K562 (cell line): ENCODE results near the gene KRT76. TPM values are rescaled to one million over a fixed set of nuclear protein-coding genes. Genes with fewer than 3 reads are reported as not detected.

ENCODE experiments used
- ATAC-seq: fragments of 200-7000 bp; cut with Tn5 transposase; 3 replicates; pipeline ENCODE4 v1.9.1; 2020; ENCODE audit warnings: moderate library complexity
- BruUV-seq: library from RNA; stranded (reverse); fragments of 400-500 nt; replicated peaks from 2 replicates; lab custom pipeline; 2021; lab: Mats Ljungman, UMichigan
- CTCF ChIA-PET: fragments of 300-600 bp; formaldehyde crosslinking; extraction: SDS; loops from one replicate; lab custom pipeline; 2021; ENCODE audit warnings: low intra/inter-chr PET ratio; lab: Yijun Ruan, JAX
- POLR2A ChIA-PET: fragments of 300-600, 350-650 bp; sonication (Branson Sonifier 250); formaldehyde crosslinking; extraction: SDS; loops from one replicate; lab custom pipeline; 2021; ENCODE audit warnings: antibody characterized with exemption, inconsistent platforms; lab: Yijun Ruan, JAX
- DNase-seq, 4 experiments: peaks; one replicate each; pipeline versions ENCODE4 v3.0.0 to v3.0.0-alpha.2; 2011 to 2018; ENCODE audit warnings: low spot score in 3 of 4, mixed read lengths in 3 of 4; ENCODE audit errors: extremely low read depth in 1 of 4
- FAIRE-seq: peaks from 2 replicates; lab custom pipeline; 2011; peaks lifted over from hg19 to GRCh38; lab: Jason Lieb, UNC
- H2AFZ ChIP-seq: 2 replicates; pipeline ENCODE4 v1.6.0; 2011; ENCODE audit warnings: low read depth, low read length, control low read depth, inconsistent platforms
- H3K27ac ChIP-seq: fragments of 200-600 bp; 3 replicates; pipeline ENCODE4 v1.8.0; 2011; ENCODE audit warnings: low read depth, mild to moderate bottlenecking, control low read depth, inconsistent platforms, low read length, moderate library complexity, mixed read lengths; ENCODE audit errors: extremely low read depth
- H3K27me3 ChIP-seq, 2 experiments: fragments of 300-600 bp in 1 of 2; 2 replicates in 1 of 2; 3 replicates in 1 of 2; pipeline versions ENCODE4 v1.6.0 to v1.8.0; 2011; ENCODE audit warnings: inconsistent platforms in 2 of 2, low read length in 2 of 2, mild to moderate bottlenecking in 1 of 2, mixed read lengths in 1 of 2, moderate library complexity in 1 of 2; ENCODE audit not compliant: control insufficient read depth in 2 of 2, insufficient read depth in 2 of 2
- H3K36me3 ChIP-seq: fragments of 300-600 bp; 3 replicates; pipeline ENCODE4 v1.8.0; 2011; ENCODE audit warnings: mild to moderate bottlenecking, low read length, inconsistent platforms; ENCODE audit not compliant: control insufficient read depth, insufficient read depth
- H3K4me1 ChIP-seq, 2 experiments: fragments of 200-600 bp in 1 of 2; replicated peaks in 1 of 2; 2 replicates in 1 of 2; 3 replicates in 1 of 2; pipeline versions ENCODE4 v1.5.1 to v1.8.0; 2011; ENCODE audit warnings: inconsistent platforms in 2 of 2, low read length in 2 of 2, mild to moderate bottlenecking in 1 of 2, mixed read lengths in 1 of 2, moderate library complexity in 1 of 2; ENCODE audit not compliant: control insufficient read depth in 2 of 2, insufficient read depth in 2 of 2
- H3K4me2 ChIP-seq: 2 replicates; pipeline ENCODE4 v1.6.1; 2011; ENCODE audit warnings: low read length, control low read depth, inconsistent platforms, mixed read lengths; ENCODE audit not compliant: insufficient read depth
- H3K4me3 ChIP-seq: fragments of 200-600 bp; sonication (generic), shearing (Covaris generic); 2 replicates; pipeline ENCODE4 v1.5.1; 2016; ENCODE audit warnings: control low read depth, inconsistent platforms
- H3K79me2 ChIP-seq: fragments of 200-600 bp; 3 replicates; pipeline ENCODE4 v1.8.0; 2011; ENCODE audit warnings: low read length, inconsistent platforms; ENCODE audit not compliant: control insufficient read depth, insufficient read depth
- H3K9ac ChIP-seq, 2 experiments: 2 replicates each; pipeline versions ENCODE4 v1.6.0 to v1.6.1; 2011; ENCODE audit warnings: low read depth in 2 of 2, low read length in 2 of 2, control low read depth in 1 of 2, inconsistent platforms in 1 of 2, mild to moderate bottlenecking in 1 of 2, mixed read lengths in 1 of 2; ENCODE audit not compliant: insufficient read depth in 1 of 2
- H3K9me1 ChIP-seq: one replicate; pipeline ENCODE4 v1.6.0; 2011; ENCODE audit warnings: inconsistent platforms, mild to moderate bottlenecking, low read length, moderate library complexity; ENCODE audit not compliant: control insufficient read depth, insufficient read depth
- H3K9me3 ChIP-seq: replicated peaks from 2 replicates; pipeline ENCODE4 v1.5.1; 2011; ENCODE audit warnings: low read depth, low read length, inconsistent platforms; ENCODE audit not compliant: control insufficient read depth, insufficient read depth
- H4K20me1 ChIP-seq: replicated peaks from 2 replicates; pipeline ENCODE4 v1.6.1; 2011; ENCODE audit warnings: low read length, inconsistent platforms, mixed read lengths; ENCODE audit not compliant: control insufficient read depth, insufficient read depth
- CSDE1 ChIP-seq, 2 experiments: fragments of 450-650 bp; IDR thresholded peaks; 2 replicates each; pipeline ENCODE4 v1.6.1; 2016; ENCODE audit warnings: mild to moderate bottlenecking in 1 of 2
- E2F8 ChIP-seq: fragments of 450-650 bp; IDR thresholded peaks from 2 replicates; pipeline ENCODE4 v1.7.1; 2018; ENCODE audit warnings: mild to moderate bottlenecking, low read depth; ENCODE audit not compliant: partially characterized antibody
- HNRNPK ChIP-seq: fragments of 200-400 bp; formaldehyde crosslinking; IDR thresholded peaks from one replicate; pipeline ENCODE4 v1.6.1; 2018; ENCODE audit warnings: mild to moderate bottlenecking, low read depth, low read length; ENCODE audit not compliant: poor library complexity, severe bottlenecking
- IRF9 ChIP-seq: fragments of 450-650 bp; IDR thresholded peaks from 2 replicates; pipeline ENCODE4 v1.6.1; 2016; ENCODE audit warnings: missing biosample characterization, missing genetic modification characterization
- RNF219 ChIP-seq: fragments of 250-450 bp; sonication (Bioruptor Pico); IDR thresholded peaks from 2 replicates; pipeline ENCODE4 v1.5.0; 2022; ENCODE audit warnings: mild to moderate bottlenecking
- SNRNP70 ChIP-seq: fragments of 200-400 bp; formaldehyde crosslinking; optimal IDR thresholded peaks from 2 replicates; pipeline ENCODE3; 2017; ENCODE audit warnings: low read depth, low read length
- YY1 ChIP-seq, 3 experiments: IDR thresholded peaks; 2 replicates each; pipeline ENCODE4 v1.6.1; 2011; ENCODE audit warnings: low read length in 2 of 3, mild to moderate bottlenecking in 2 of 3, moderate library complexity in 2 of 3, borderline replicate concordance in 1 of 3, control low read depth in 1 of 3, low read depth in 1 of 3; ENCODE audit not compliant: insufficient read depth in 3 of 3, insufficient replicate concordance in 2 of 3, control insufficient read depth in 1 of 3, insufficient read length in 1 of 3; ENCODE audit errors: extremely low read depth in 1 of 3
- ZBTB1 ChIP-seq: sonication (generic); formaldehyde crosslinking; IDR thresholded peaks from 2 replicates; pipeline ENCODE4 v1.8.1; 2023; ENCODE audit warnings: missing genetic modification reagents, low read depth, mild to moderate bottlenecking, borderline replicate concordance
- WGBS: fragments of 100-300 bp; shearing (Covaris generic); methylation state at CpG from one replicate; pipeline ENCODE4 v1.1.6; 2016; ENCODE audit warnings: low coverage, mixed read lengths; ENCODE audit not compliant: insufficient coverage; ENCODE audit errors: missing lambda C conversion rate; 5-methylcytosine and 5-hydroxymethylcytosine counted together
- in situ Hi-C: fragments of 300-500 bp; cut with MboI; formaldehyde crosslinking; loops from 4 replicates; pipeline ENCODE4 v1.15.0; 2018; ENCODE audit warnings: inconsistent platforms, mixed read lengths
- intact Hi-C: fragments of 100-400 bp; cut with micrococcal nuclease; formaldehyde crosslinking; loops from 2 replicates; pipeline ENCODE4 v1.14.2; 2022
- polyA plus RNA-seq, 8 experiments: library from polyadenylated mRNA; depleted of rRNA in 4 of 8; stranded (reverse) in 5 of 8; unstranded in 3 of 8; fragments of >200 nt; fragmentation: Nextera tagmentation in 2 of 8; fragmentation: Illumina TruSeq in 1 of 8; extraction: Ambion mirVana in 2 of 8; extraction: Trizol in 1 of 8; gene quantifications; 2 replicates each; pipeline versions ENCODE4 v1.2.1 to v1.2.3, GENCODE V29; 2011 to 2014; ENCODE audit warnings: inconsistent platforms in 1 of 8, missing spikeins in 1 of 8
- total RNA-seq, 7 experiments: library from RNA; depleted of rRNA in 6 of 7; stranded (reverse); fragments of >200 nt in 6 of 7; fragmentation: Illumina TruSeq in 2 of 7; extraction: Trizol in 2 of 7; gene quantifications; 2 replicates each; pipeline versions ENCODE4 v1.2.1 to v1.2.3, GENCODE V29; 2011 to 2021; ENCODE audit warnings: low replicate concordance in 1 of 7

KRT76 gene
- total and polyA plus RNA-seq, 9 of the 15 experiments (the other 6 are each of a cell fraction or from before 2014, with no cell fraction given): not detected

- no peaks in the 10 kb centered on the region for H3K4me1 ChIP-seq
- POLR2A ChIA-PET: no interaction called here
- ATAC-seq (no peak), DNase-seq (no peak), FAIRE-seq (no peak)
- CTCF ChIA-PET: no interaction called here
- no peak overlapping the region for H3K4me3 ChIP-seq
- in situ Hi-C loops (no loop called here), intact Hi-C loops (no loop called here)
- BruUV-seq: no TSS peak
- no peaks in the 10 kb centered on the region for H3K79me2 ChIP-seq
- H3K36me3 ChIP-seq: no peaks in the 10 kb centered on the region
- TF ChIP-seq SNRNP70 (no peak), RNF219 (CRISPR knock-in tag) (no peak), YY1 (IDR thresholded peaks at IDR 0.05; ENCODE audit: borderline replicate concordance in 1 of 3, control insufficient read depth in 1 of 3, extremely low read depth in 1 of 3, insufficient read depth in 3 of 3, insufficient read length in 1 of 3, insufficient replicate concordance in 2 of 3, low read depth in 1 of 3, low read length in 2 of 3) (no peak), HNRNPK (no peak), IRF9 (no peak), ZBTB1 (no peak), CSDE1 (IDR thresholded peaks at IDR 0.05) (no peak), E2F8 (no peak)
- H3K4me2 ChIP-seq: no peak overlapping the region
- H2AFZ ChIP-seq: no peak overlapping the region
- H4K20me1 ChIP-seq: no peaks in the 10 kb centered on the region
- no peak overlapping the region for H3K9ac ChIP-seq
- H3K27ac ChIP-seq: no peak overlapping the region
- H3K9me1 ChIP-seq: no peaks in the 10 kb centered on the region
- H3K9me3 ChIP-seq: no peaks in the 10 kb centered on the region
- WGBS: 3% methylated on average over 3 of the region's 3 CpGs
- H3K27me3 ChIP-seq: peaks cover 0 to 4% of the 10 kb centered on the region in 2 experiments; a peak in 1 of 5 replicates
These were observed 23.9 kb downstream of the KRT76 start for GRCh38 chr12:52753283-52753682.
